Osteocyte (in vitro differentiated cells): ENCODE data around the gene CD44. TPM values are rescaled to one million over a fixed set of nuclear protein-coding genes. Genes with fewer than 3 reads are reported as not detected.

Experiments
- DNase-seq: peaks from one replicate; pipeline ENCODE4 v3.0.0; 2021; ENCODE audit warnings: mixed read lengths; ENCODE audit not compliant: unreplicated experiment; ENCODE audit errors: extremely low spot score
- H3K27ac Mint-ChIP-seq: one replicate; pipeline ENCODE4 v1.8.0; 2021; ENCODE audit warnings: mild to moderate bottlenecking, mixed read lengths; ENCODE audit not compliant: unreplicated experiment
- H3K27me3 Mint-ChIP-seq: one replicate; pipeline ENCODE4 v1.8.0; 2021; ENCODE audit warnings: mixed read lengths; ENCODE audit not compliant: unreplicated experiment
- H3K36me3 Mint-ChIP-seq: one replicate; pipeline ENCODE4 v1.8.0; 2021; ENCODE audit warnings: mixed read lengths; ENCODE audit not compliant: unreplicated experiment
- H3K4me1 Mint-ChIP-seq: one replicate; pipeline ENCODE4 v1.8.0; 2021; ENCODE audit warnings: mixed read lengths; ENCODE audit not compliant: unreplicated experiment
- H3K4me3 Mint-ChIP-seq: one replicate; pipeline ENCODE4 v1.8.0; 2021; ENCODE audit warnings: mild to moderate bottlenecking, moderate library complexity, mixed read lengths; ENCODE audit not compliant: unreplicated experiment
- H3K9me3 Mint-ChIP-seq: one replicate; pipeline ENCODE4 v1.8.0; 2021; ENCODE audit warnings: mixed read lengths; ENCODE audit not compliant: unreplicated experiment
- total RNA-seq: library from RNA; stranded (reverse); gene quantifications from 2 replicates; pipeline ENCODE4 v1.2.1, GENCODE V29; 2021
- TF ChIP-seq, protein P1 (sequence below): fragments of 200-600 bp; sonication (generic); IDR thresholded peaks from 2 replicates; pipeline ENCODE4 v1.5.0; 2021; ENCODE audit warnings: antibody characterized with exemption, mild to moderate bottlenecking, moderate library complexity

Gene CD44
- total RNA-seq, 1 donor from 2014 or later: 283 TPM

GRCh38 chr11:35243774-35244173 is 104.8 kb downstream of the CD44 start:
- no peak overlapping the region for H3K27ac Mint-ChIP-seq
- TF ChIP-seq, protein P1, sequence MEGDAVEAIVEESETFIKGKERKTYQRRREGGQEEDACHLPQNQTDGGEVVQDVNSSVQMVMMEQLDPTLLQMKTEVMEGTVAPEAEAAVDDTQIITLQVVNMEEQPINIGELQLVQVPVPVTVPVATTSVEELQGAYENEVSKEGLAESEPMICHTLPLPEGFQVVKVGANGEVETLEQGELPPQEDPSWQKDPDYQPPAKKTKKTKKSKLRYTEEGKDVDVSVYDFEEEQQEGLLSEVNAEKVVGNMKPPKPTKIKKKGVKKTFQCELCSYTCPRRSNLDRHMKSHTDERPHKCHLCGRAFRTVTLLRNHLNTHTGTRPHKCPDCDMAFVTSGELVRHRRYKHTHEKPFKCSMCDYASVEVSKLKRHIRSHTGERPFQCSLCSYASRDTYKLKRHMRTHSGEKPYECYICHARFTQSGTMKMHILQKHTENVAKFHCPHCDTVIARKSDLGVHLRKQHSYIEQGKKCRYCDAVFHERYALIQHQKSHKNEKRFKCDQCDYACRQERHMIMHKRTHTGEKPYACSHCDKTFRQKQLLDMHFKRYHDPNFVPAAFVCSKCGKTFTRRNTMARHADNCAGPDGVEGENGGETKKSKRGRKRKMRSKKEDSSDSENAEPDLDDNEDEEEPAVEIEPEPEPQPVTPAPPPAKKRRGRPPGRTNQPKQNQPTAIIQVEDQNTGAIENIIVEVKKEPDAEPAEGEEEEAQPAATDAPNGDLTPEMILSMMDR: no peak
- H3K4me1 Mint-ChIP-seq: peaks cover 6% of the 10 kb centered on the region
- no peaks in the 10 kb centered on the region for H3K36me3 Mint-ChIP-seq
- no peak for DNase-seq
- H3K27me3 Mint-ChIP-seq: no peaks in the 10 kb centered on the region
- no peaks in the 10 kb centered on the region for H3K9me3 Mint-ChIP-seq
- H3K4me3 Mint-ChIP-seq: no peak overlapping the region

- Mint-ChIP-seq H3K9me3 (no peaks in the 10 kb centered on the region), H3K4me3 (no peak overlapping the region), H3K27me3 (no peaks in the 10 kb centered on the region), H3K36me3 (no peaks in the 10 kb centered on the region), H3K4me1 (peaks cover 6% of the 10 kb centered on the region), H3K27ac (no peak overlapping the region)
- no peak for DNase-seq
- TF ChIP-seq, protein P1: no peak
These were observed 106.1 kb downstream of the CD44 start for GRCh38 chr11:35245056-35245455.

DNA sequence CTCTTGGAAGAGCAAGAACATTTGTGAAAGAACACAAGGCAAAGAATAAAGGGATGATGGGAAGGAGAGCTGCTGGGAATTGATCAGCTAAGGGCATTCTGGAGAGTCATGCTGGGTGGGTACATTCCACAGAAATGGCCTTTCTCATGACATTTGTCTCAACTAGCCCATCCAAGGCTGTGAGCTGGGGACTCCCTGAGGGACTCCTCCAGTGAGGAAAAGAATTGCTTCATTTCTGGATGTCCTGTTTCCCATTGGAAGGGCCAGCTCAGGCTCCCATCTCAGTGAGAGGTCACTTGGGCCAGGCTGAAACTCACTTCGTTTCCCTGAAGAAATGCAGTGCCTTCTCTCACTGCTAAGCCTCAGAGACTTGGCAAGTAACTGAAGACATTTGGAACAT is 106.8 kb downstream of the CD44 start:
- H3K36me3 Mint-ChIP-seq: no peaks in the 10 kb centered on the region
- H3K4me3 Mint-ChIP-seq: no peak overlapping the region
- H3K27ac Mint-ChIP-seq: no peak overlapping the region
- no peak for DNase-seq
- no peaks in the 10 kb centered on the region for H3K27me3 Mint-ChIP-seq
- no peaks in the 10 kb centered on the region for H3K9me3 Mint-ChIP-seq
- TF ChIP-seq, protein P1: no peak
- peaks cover 6% of the 10 kb centered on the region for H3K4me1 Mint-ChIP-seq

DNA sequence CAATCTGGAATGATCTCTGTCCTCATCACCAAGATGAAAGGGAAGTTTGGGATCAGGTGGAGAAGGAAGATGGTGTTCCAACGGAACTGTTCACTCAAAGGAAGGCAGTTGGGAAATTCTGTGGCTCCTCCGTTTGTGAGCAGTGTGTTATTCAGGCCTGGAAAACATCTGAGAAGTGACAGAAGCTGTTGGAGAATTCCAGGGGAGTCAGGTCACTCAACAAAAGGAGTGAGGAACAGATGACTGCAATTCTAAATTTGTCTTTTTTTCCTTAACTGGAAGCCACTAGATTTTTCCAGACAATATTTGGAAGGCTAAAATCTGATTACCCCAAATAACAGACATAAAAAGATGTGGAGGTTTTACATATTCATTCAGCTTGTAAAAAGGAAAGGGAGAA is 107.8 kb downstream of the CD44 start:
- Mint-ChIP-seq H3K4me3 (no peak overlapping the region), H3K9me3 (no peaks in the 10 kb centered on the region), H3K27me3 (no peaks in the 10 kb centered on the region), H3K4me1 (peaks cover 6% of the 10 kb centered on the region), H3K36me3 (no peaks in the 10 kb centered on the region), H3K27ac (no peak overlapping the region)
- no peak for DNase-seq
- TF ChIP-seq, protein P1: no peak

DNA sequence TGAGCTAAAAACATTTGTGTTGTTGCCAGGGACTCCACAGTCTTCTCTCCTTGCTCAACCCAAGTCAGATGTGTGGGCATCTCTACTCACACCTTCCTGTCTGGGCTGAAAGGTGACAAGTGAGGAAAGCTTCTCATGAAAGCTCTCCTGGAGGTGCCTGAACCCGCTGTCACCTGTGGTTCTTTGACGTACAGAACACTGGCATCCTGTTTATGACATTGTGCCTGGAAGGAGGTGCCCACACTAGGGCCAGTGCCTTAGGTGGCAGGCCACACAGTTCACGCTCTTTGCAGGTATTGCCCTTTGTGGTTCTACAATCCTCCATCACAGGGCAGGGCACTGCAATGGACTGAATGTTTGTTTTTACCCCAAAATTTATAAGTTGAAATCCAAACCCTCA is 108.5 kb downstream of the CD44 start:
- Mint-ChIP-seq H3K4me3 (no peak overlapping the region), H3K27me3 (no peaks in the 10 kb centered on the region), H3K27ac (no peak overlapping the region), H3K9me3 (no peaks in the 10 kb centered on the region), H3K4me1 (peaks cover 2% of the 10 kb centered on the region), H3K36me3 (no peaks in the 10 kb centered on the region)
- no peak for DNase-seq
- TF ChIP-seq, protein P1: no peak
